KMS-11 (cell line): ENCODE data around the gene MAN1B1.

Experiments
- H2AFZ ChIP-seq: fragments of 200-600 bp; sonication (generic); 2 replicates; pipeline ENCODE4 v1.6.1; 2016; ENCODE audit warnings: antibody characterized with exemption, mixed run types, low read depth
- H3K27ac ChIP-seq: fragments of 200-600 bp; sonication (generic); 2 replicates; pipeline ENCODE4 v1.6.1; 2016; ENCODE audit warnings: mild to moderate bottlenecking, mixed run types
- H3K27me3 ChIP-seq: fragments of 200-600 bp; sonication (generic); 2 replicates; pipeline ENCODE4 v1.6.1; 2017; ENCODE audit warnings: mild to moderate bottlenecking, low read depth, mixed run types, moderate library complexity; ENCODE audit not compliant: insufficient read depth
- H3K36me3 ChIP-seq: fragments of 200-600 bp; sonication (generic); 2 replicates; pipeline ENCODE4 v1.6.1; 2017; ENCODE audit warnings: mild to moderate bottlenecking, mixed run types; ENCODE audit not compliant: insufficient read depth
- H3K4me1 ChIP-seq: fragments of 200-600 bp; sonication (generic); 2 replicates; pipeline ENCODE4 v1.6.1; 2016; ENCODE audit warnings: mild to moderate bottlenecking, low read depth, mixed run types; ENCODE audit not compliant: poor library complexity, severe bottlenecking
- H3K4me2 ChIP-seq: fragments of 200-600 bp; sonication (generic); 2 replicates; pipeline ENCODE4 v1.7.0; 2016; ENCODE audit warnings: mild to moderate bottlenecking, mixed run types
- H3K4me3 ChIP-seq: fragments of 200-600 bp; sonication (generic); IDR thresholded peaks from 2 replicates; pipeline ENCODE4 v1.6.1; 2017; ENCODE audit warnings: low read depth, low read length, mixed read lengths; ENCODE audit not compliant: insufficient read depth
- H3K79me2 ChIP-seq: fragments of 200-600 bp; sonication (generic); 2 replicates; pipeline ENCODE4 v1.6.1; 2016; ENCODE audit warnings: low read depth, mixed run types; ENCODE audit not compliant: insufficient read depth
- H3K9ac ChIP-seq: fragments of 200-600 bp; sonication (generic); 2 replicates; pipeline ENCODE4 v1.6.1; 2016; ENCODE audit warnings: mild to moderate bottlenecking, mixed run types
- H4K20me1 ChIP-seq: fragments of 200-600 bp; sonication (generic); 2 replicates; pipeline ENCODE4 v1.6.1; 2016; ENCODE audit warnings: mild to moderate bottlenecking, mixed run types; ENCODE audit not compliant: insufficient read depth
- CTCF ChIP-seq: fragments of 200-600 bp; sonication (generic); conservative IDR thresholded peaks from 2 replicates; pipeline ENCODE4 v1.6.1; 2017; ENCODE audit warnings: low read depth, mild to moderate bottlenecking, antibody characterized with exemption, low read length, moderate library complexity, mixed read lengths

Gene MAN1B1

GRCh38 chr9:137152844-137153405 lies 66.1 kb downstream of the MAN1B1 start:
- Histone ChIP-seq H3K27ac (no peak overlapping the region), H3K27me3 (no peaks in the 10 kb centered on the region), H3K4me2 (no peak overlapping the region), H3K4me3 (no peak overlapping the region), H3K36me3 (no peaks in the 10 kb centered on the region), H4K20me1 (no peaks in the 10 kb centered on the region), H3K4me1 (peaks cover 26% of the 10 kb centered on the region), H3K9ac (no peak overlapping the region), H3K79me2 (no peaks in the 10 kb centered on the region), H2AFZ (no peak overlapping the region)
- no peak for TF ChIP-seq CTCF

DNA sequence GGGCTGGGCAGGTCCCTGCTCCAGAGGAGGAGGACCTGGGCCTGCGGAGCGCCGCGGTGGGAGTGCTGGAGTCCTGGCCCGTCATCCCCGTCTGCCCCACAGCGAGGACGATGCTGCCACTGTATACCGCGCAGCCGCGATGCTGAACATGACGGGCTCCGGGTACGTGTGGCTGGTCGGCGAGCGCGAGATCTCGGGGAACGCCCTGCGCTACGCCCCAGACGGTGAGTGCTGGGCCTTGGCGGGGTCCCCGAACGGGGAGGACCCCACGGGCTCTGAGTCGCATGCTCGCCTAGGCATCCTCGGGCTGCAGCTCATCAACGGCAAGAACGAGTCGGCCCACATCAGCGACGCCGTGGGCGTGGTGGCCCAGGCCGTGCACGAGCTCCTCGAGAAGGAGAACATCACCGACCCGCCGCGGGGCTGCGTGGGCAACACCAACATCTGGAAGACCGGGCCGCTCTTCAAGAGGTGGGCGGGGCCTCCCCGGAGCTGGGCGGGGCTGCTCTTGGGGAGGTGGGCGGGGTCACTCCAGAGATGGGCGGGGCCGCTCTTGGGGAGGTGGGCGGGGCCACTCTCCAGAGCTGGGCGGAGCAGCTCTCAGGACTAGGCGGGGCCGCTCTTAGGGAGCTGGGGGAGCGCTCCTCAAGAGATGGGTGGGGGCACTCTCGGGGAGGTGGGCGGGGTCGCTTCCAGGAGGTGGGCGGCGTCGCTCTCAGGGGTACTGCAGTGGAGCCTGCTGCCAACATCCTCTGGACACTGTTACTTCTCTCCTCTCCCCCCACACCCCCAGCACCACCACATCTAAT lies 70.0 kb downstream of the MAN1B1 start:
- Histone ChIP-seq H3K4me3 (no peak overlapping the region), H3K4me2 (peak overlapping the region; percentile 63; the same call in 1 of the 2 replicates), H3K27ac (no peak overlapping the region), H2AFZ (no peak overlapping the region), H3K36me3 (no peaks in the 10 kb centered on the region), H3K9ac (no peak overlapping the region), H4K20me1 (no peaks in the 10 kb centered on the region), H3K27me3 (no peaks in the 10 kb centered on the region), H3K79me2 (no peaks in the 10 kb centered on the region), H3K4me1 (peaks cover 42% of the 10 kb centered on the region)
- TF ChIP-seq CTCF, result no peak

GRCh38 chr9:137157618-137158415 lies 71.0 kb downstream of the MAN1B1 start:
- peaks cover 6% of the 10 kb centered on the region; the same call in 1 of the 2 replicates for H3K27me3 ChIP-seq
- peak overlapping the region; percentile 63; the same call in 1 of the 2 replicates for H3K4me2 ChIP-seq

More at GRCh38 chr9:137157618-137158415, 71.0 kb downstream of the MAN1B1 start:
- no peak for TF ChIP-seq CTCF
- H3K4me3 ChIP-seq, result no peak overlapping the region
- H2AFZ ChIP-seq, result peak overlapping the region; percentile 26; the same call in 1 of the 2 replicates
- H3K79me2 ChIP-seq, result no peaks in the 10 kb centered on the region
- no peak overlapping the region for H3K27ac ChIP-seq
- no peaks in the 10 kb centered on the region for H3K36me3 ChIP-seq
- no peaks in the 10 kb centered on the region for H4K20me1 ChIP-seq
- H3K9ac ChIP-seq, result no peak overlapping the region
- peaks cover 40% of the 10 kb centered on the region for H3K4me1 ChIP-seq
